Fibroblast of lung (primary cell): ENCODE results near the gene MAN1A2. TPM values are rescaled to one million over a fixed set of nuclear protein-coding genes. Genes with fewer than 3 reads are reported as not detected.

Experiments
- DNase-seq, 2 donors: peaks; one replicate each; pipeline versions ENCODE4 v3.0.0 to v3.0.0-alpha.2; 2010; ENCODE audit warnings: low read depth in 2 of 2
- H2AFZ ChIP-seq: 2 replicates; pipeline ENCODE4 v1.5.1; 2012; ENCODE audit warnings: low read length, control low read depth, inconsistent platforms
- H3K27ac ChIP-seq: 2 replicates; pipeline ENCODE4 v1.5.1; 2011; ENCODE audit warnings: low read length, control low read depth; ENCODE audit not compliant: insufficient read depth
- H3K27me3 ChIP-seq: 2 replicates; pipeline ENCODE4 v1.5.1; 2011; ENCODE audit warnings: mild to moderate bottlenecking, low read length; ENCODE audit not compliant: control insufficient read depth, insufficient read depth
- H3K36me3 ChIP-seq: 2 replicates; pipeline ENCODE4 v1.5.1; 2011; ENCODE audit warnings: low read length; ENCODE audit not compliant: control insufficient read depth, insufficient read depth
- H3K4me1 ChIP-seq: 2 replicates; pipeline ENCODE4 v1.5.1; 2011; ENCODE audit warnings: low read length; ENCODE audit not compliant: control insufficient read depth, insufficient read depth; ENCODE audit errors: extremely low read depth
- H3K4me2 ChIP-seq: 2 replicates; pipeline ENCODE4 v1.5.1; 2011; ENCODE audit warnings: low read length, control low read depth; ENCODE audit not compliant: insufficient read depth; ENCODE audit errors: extremely low read depth
- H3K4me3 ChIP-seq, 4 experiments: fragments of 200-600 bp in 1 of 4; sonication (generic) in 1 of 4; replicated peaks in 1 of 4; 2 replicates each; pipeline ENCODE4 v1.5.1; 2011 to 2016; ENCODE audit warnings: low read length in 4 of 4, low read depth in 3 of 4, mild to moderate bottlenecking in 3 of 4, control low read depth in 2 of 4, inconsistent platforms in 1 of 4, mixed read lengths in 1 of 4; ENCODE audit not compliant: insufficient read depth in 1 of 4; ENCODE audit errors: control extremely low read depth in 1 of 4
- H3K79me2 ChIP-seq: 2 replicates; pipeline ENCODE4 v1.5.1; 2012; ENCODE audit warnings: mild to moderate bottlenecking, low read length, inconsistent platforms; ENCODE audit not compliant: control insufficient read depth, insufficient read depth
- H3K9ac ChIP-seq: 2 replicates; pipeline ENCODE4 v1.5.1; 2011; ENCODE audit warnings: mild to moderate bottlenecking, low read length, control low read depth; ENCODE audit not compliant: insufficient read depth
- H3K9me3 ChIP-seq: 2 replicates; pipeline ENCODE4 v1.5.1; 2012; ENCODE audit warnings: low read depth, low read length; ENCODE audit not compliant: control insufficient read depth, insufficient read depth
- H4K20me1 ChIP-seq: 2 replicates; pipeline ENCODE4 v1.5.1; 2011; ENCODE audit warnings: low read length; ENCODE audit not compliant: control insufficient read depth, insufficient read depth; ENCODE audit errors: extremely low read depth
- CTCF ChIP-seq, 2 donors: IDR thresholded peaks in 1 of 2; conservative IDR thresholded peaks in 1 of 2; 1 replicate in 1 of 2; 2 replicates in 1 of 2; pipeline ENCODE4 v1.5.1; 2011 to 2012; ENCODE audit warnings: low read length in 2 of 2, control low read depth in 1 of 2, inconsistent platforms in 1 of 2, low read depth in 1 of 2, mild to moderate bottlenecking in 1 of 2
- EZH2 ChIP-seq: IDR thresholded peaks from 2 replicates; pipeline ENCODE4 v1.5.1; 2012; ENCODE audit warnings: low read length, control low read depth, mild to moderate bottlenecking; ENCODE audit errors: missing control alignments
- polyA plus RNA-seq, 2 donors: library from polyadenylated mRNA; depleted of rRNA in 1 of 2; stranded (reverse) in 1 of 2; unstranded in 1 of 2; fragments of >200 nt; gene quantifications; 2 replicates each; pipeline ENCODE4 v1.2.1, GENCODE V29; 2011 to 2012; ENCODE audit warnings: missing spikeins in 1 of 2
- total RNA-seq: library from RNA; depleted of rRNA; stranded (reverse); fragments of >200 nt; gene quantifications from 2 replicates; pipeline ENCODE4 v1.2.1, GENCODE V29; 2014

Gene MAN1A2
- total and polyA plus RNA-seq, 2 donors (not counting 1 experiment from before 2014, with no cell fraction given), result 41.9 to 43.6 TPM

- H3K4me3 ChIP-seq, result no peak overlapping the region
- TF ChIP-seq EZH2, result no peak
- TF ChIP-seq CTCF (conservative IDR thresholded peaks at IDR 0.05 in 1 of 2, IDR thresholded peaks at IDR 0.05 in 1 of 2; ENCODE audit: low read depth in 1 of 2, low read length in 2 of 2), result no peak
- no peaks in the 10 kb centered on the region for H3K4me1 ChIP-seq
- no peak overlapping the region for H3K27ac ChIP-seq
- peak; percentile 61 to 80 for DNase-seq
- H3K9me3 ChIP-seq, result no peaks in the 10 kb centered on the region
- no peak overlapping the region for H3K9ac ChIP-seq
- H3K79me2 ChIP-seq, result no peaks in the 10 kb centered on the region
- no peaks in the 10 kb centered on the region for H3K36me3 ChIP-seq
- no peaks in the 10 kb centered on the region for H4K20me1 ChIP-seq
- no peak overlapping the region for H3K4me2 ChIP-seq
- peak overlapping the region; percentile 3 for H2AFZ ChIP-seq
- H3K27me3 ChIP-seq, result no peaks in the 10 kb centered on the region
Measured at GRCh38 chr1:117339866-117340700, 27.2 kb upstream of the MAN1A2 start.

GRCh38 chr1:117341123-117341522, 26.1 kb upstream of the MAN1A2 start:
- no peak overlapping the region for H3K4me2 ChIP-seq
- H3K27ac ChIP-seq, result no peak overlapping the region
- H3K4me3 ChIP-seq, result no peak overlapping the region
- H3K4me1 ChIP-seq, result no peaks in the 10 kb centered on the region
- no peak for DNase-seq
- H4K20me1 ChIP-seq, result no peaks in the 10 kb centered on the region
- H3K27me3 ChIP-seq, result no peaks in the 10 kb centered on the region
- no peak overlapping the region for H2AFZ ChIP-seq
- H3K9ac ChIP-seq, result no peak overlapping the region
- H3K9me3 ChIP-seq, result no peaks in the 10 kb centered on the region
- no peak for TF ChIP-seq EZH2
- TF ChIP-seq CTCF (conservative IDR thresholded peaks at IDR 0.05 in 1 of 2, IDR thresholded peaks at IDR 0.05 in 1 of 2; ENCODE audit: low read depth in 1 of 2, low read length in 2 of 2), result no peak
- no peaks in the 10 kb centered on the region for H3K79me2 ChIP-seq
- no peaks in the 10 kb centered on the region for H3K36me3 ChIP-seq

- no peaks in the 10 kb centered on the region for H4K20me1 ChIP-seq
- H3K9ac ChIP-seq, result no peak overlapping the region
- no peak overlapping the region for H3K27ac ChIP-seq
- no peak overlapping the region for H3K4me3 ChIP-seq
- no peak for TF ChIP-seq EZH2
- no peak for TF ChIP-seq CTCF (conservative IDR thresholded peaks at IDR 0.05 in 1 of 2, IDR thresholded peaks at IDR 0.05 in 1 of 2; ENCODE audit: low read depth in 1 of 2, low read length in 2 of 2)
- no peak overlapping the region for H2AFZ ChIP-seq
- no peaks in the 10 kb centered on the region for H3K36me3 ChIP-seq
- no peaks in the 10 kb centered on the region for H3K79me2 ChIP-seq
- no peaks in the 10 kb centered on the region for H3K27me3 ChIP-seq
- H3K4me2 ChIP-seq, result no peak overlapping the region
- no peak for DNase-seq
- H3K4me1 ChIP-seq, result no peaks in the 10 kb centered on the region
- H3K9me3 ChIP-seq, result no peaks in the 10 kb centered on the region
Measured at GRCh38 chr1:117342397-117342796, 24.9 kb upstream of the MAN1A2 start.
